ENCODE data around the gene TGM3.

- no peak for TF ChIP-seq EP300 (IDR thresholded peaks at IDR 0.05)
- TF ChIP-seq CTCF (IDR thresholded peaks at IDR 0.05): no peak
Measured at GRCh38 chr20:2301164-2301622, 5.4 kb downstream of the TGM3 start.
